Sigmoid colon (tissue), 4 donors: Measurements from ENCODE around the gene ZNF865.

ENCODE experiments used
- CTCF ChIP-seq, 4 experiments: fragments of 450-650 bp in 3 of 4; fragments of 200-600 bp in 1 of 4; IDR thresholded peaks; one replicate each; pipeline ENCODE4 v1.5.1; 2016 to 2019; ENCODE audit warnings: antibody characterized with exemption in 4 of 4, mild to moderate bottlenecking in 3 of 4, moderate library complexity in 2 of 4
- POLR2A ChIP-seq, 2 donors: fragments of 450-650 bp; IDR thresholded peaks; one replicate each; pipeline ENCODE4 v1.6.1; 2016; ENCODE audit warnings: antibody characterized with exemption in 2 of 2, mild to moderate bottlenecking in 2 of 2, moderate library complexity in 2 of 2
- POLR2AphosphoS5 ChIP-seq, 4 donors: sonication (generic); formaldehyde crosslinking; IDR thresholded peaks; one replicate each; pipeline ENCODE4 v1.6.1; 2017; ENCODE audit warnings: antibody characterized with exemption in 4 of 4

GRCh38 chr19:55585658-55586339 lies 19.6 kb upstream of the ZNF865 start:
- TF ChIP-seq POLR2AphosphoS5 (IDR thresholded peaks at IDR 0.05) (no peak), POLR2A (IDR thresholded peaks at IDR 0.05) (no peak), CTCF (IDR thresholded peaks at IDR 0.05) (no peak)
